ENCODE data around the gene AKIRIN2.
"Not testable (repeated sequence)": the region's sequence is repeated elsewhere in the genome, so short reads cannot be mapped to it uniquely, and the experiment has no call there.

Gene AKIRIN2

GRCh38 chr6:87718662-87719433 is 16.8 kb upstream of the AKIRIN2 start:
- DNase-seq (ENCODE audit: low read depth): peak; percentile 87

- no peak for DNase-seq (ENCODE audit: low read depth)
Observed at GRCh38 chr6:87716928-87717614, 15.0 kb upstream of the AKIRIN2 start.

- DNase-seq (ENCODE audit: low read depth): peak; percentile 89
Observed at GRCh38 chr6:87714093-87714842, 12.2 kb upstream of the AKIRIN2 start.

GRCh38 chr6:87712713-87713112 is 10.7 kb upstream of the AKIRIN2 start:
- not testable (repeated sequence) for DNase-seq (ENCODE audit: low read depth)

GRCh38 chr6:87710090-87710489 is 8.1 kb upstream of the AKIRIN2 start:
- no peak for DNase-seq (ENCODE audit: low read depth)

GRCh38 chr6:87708581-87709427 is 6.8 kb upstream of the AKIRIN2 start:
- DNase-seq (ENCODE audit: low read depth): peak; percentile 40

- peak; percentile 81 for DNase-seq (ENCODE audit: low read depth)
Observed at GRCh38 chr6:87706187-87706966, 4.3 kb upstream of the AKIRIN2 start.

GRCh38 chr6:87705070-87705691 is 3.1 kb upstream of the AKIRIN2 start:
- peak; percentile 64 for DNase-seq (ENCODE audit: low read depth)

- peak; percentile 49 for DNase-seq (ENCODE audit: low read depth)
Observed at GRCh38 chr6:87703039-87703438, 1.0 kb upstream of the AKIRIN2 start.

- peak; percentile 80 for DNase-seq (ENCODE audit: low read depth)
Observed at GRCh38 chr6:87702589-87702945, 534 bp upstream of the AKIRIN2 start.

GRCh38 chr6:87701344-87701675 is 723 bp downstream of the AKIRIN2 start:
- no peak for DNase-seq (ENCODE audit: low read depth)

GRCh38 chr6:87700397-87701343 is 1.4 kb downstream of the AKIRIN2 start:
- DNase-seq (ENCODE audit: low read depth): peak; percentile 81

GRCh38 chr6:87699576-87699975 is 2.5 kb downstream of the AKIRIN2 start:
- no peak for DNase-seq (ENCODE audit: low read depth)

- peak; percentile 50 for DNase-seq (ENCODE audit: low read depth)
Observed at GRCh38 chr6:87698547-87699006, 3.5 kb downstream of the AKIRIN2 start.

- DNase-seq (ENCODE audit: low read depth): peak; percentile 91
Observed at GRCh38 chr6:87697581-87698546, 4.2 kb downstream of the AKIRIN2 start.

GRCh38 chr6:87696817-87697216 is 5.2 kb downstream of the AKIRIN2 start:
- DNase-seq (ENCODE audit: low read depth): not testable (repeated sequence)

GRCh38 chr6:87692086-87692485 is 9.9 kb downstream of the AKIRIN2 start:
- no peak for DNase-seq (ENCODE audit: low read depth)

- DNase-seq (ENCODE audit: low read depth): no peak
Observed at GRCh38 chr6:87690441-87690840, 11.6 kb downstream of the AKIRIN2 start.
